ENCODE measurements around the gene KDELR3.

The KDELR3 gene

DNA sequence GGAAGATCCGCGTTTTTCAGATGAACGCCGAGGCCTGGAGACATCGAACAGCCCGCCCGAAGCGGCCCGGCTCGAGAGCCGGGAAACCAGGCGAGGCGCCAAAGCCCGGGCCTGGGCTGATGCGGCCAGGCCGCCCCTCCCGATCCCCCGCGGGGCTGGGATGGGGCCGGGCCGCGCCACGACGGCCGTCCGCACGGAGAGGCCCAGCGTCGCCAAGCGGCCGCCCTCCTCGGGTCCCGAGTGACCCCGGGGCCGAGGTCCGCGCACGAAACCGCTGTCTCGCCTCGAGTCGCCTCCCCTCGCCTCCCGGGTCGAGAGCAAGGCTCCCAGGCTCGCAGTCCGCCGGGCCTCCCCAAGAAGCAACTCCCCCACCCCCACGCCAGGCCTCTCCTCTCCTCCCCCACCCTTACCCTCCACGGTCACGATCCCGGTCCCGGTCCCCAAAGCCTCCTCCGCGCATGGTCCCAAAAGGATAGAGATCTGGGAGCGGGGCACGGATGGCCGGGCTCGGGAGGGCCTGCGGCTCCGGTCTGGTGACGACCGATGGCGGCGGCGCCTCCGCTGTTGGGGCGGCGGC lies 37.7 kb downstream of the KDELR3 start:
- no peak for DNase-seq (ENCODE audit: low read depth)
- H3K4me3 ChIP-seq (ENCODE audit: control insufficient read depth, low read depth, low read length), result peak overlapping the region; percentile 58
- TF ChIP-seq, protein P1, sequence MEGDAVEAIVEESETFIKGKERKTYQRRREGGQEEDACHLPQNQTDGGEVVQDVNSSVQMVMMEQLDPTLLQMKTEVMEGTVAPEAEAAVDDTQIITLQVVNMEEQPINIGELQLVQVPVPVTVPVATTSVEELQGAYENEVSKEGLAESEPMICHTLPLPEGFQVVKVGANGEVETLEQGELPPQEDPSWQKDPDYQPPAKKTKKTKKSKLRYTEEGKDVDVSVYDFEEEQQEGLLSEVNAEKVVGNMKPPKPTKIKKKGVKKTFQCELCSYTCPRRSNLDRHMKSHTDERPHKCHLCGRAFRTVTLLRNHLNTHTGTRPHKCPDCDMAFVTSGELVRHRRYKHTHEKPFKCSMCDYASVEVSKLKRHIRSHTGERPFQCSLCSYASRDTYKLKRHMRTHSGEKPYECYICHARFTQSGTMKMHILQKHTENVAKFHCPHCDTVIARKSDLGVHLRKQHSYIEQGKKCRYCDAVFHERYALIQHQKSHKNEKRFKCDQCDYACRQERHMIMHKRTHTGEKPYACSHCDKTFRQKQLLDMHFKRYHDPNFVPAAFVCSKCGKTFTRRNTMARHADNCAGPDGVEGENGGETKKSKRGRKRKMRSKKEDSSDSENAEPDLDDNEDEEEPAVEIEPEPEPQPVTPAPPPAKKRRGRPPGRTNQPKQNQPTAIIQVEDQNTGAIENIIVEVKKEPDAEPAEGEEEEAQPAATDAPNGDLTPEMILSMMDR (IDR thresholded peaks at IDR 0.05; ENCODE audit: control insufficient read depth, insufficient read depth, low read depth, low read length, missing control alignments), result no peak

DNA sequence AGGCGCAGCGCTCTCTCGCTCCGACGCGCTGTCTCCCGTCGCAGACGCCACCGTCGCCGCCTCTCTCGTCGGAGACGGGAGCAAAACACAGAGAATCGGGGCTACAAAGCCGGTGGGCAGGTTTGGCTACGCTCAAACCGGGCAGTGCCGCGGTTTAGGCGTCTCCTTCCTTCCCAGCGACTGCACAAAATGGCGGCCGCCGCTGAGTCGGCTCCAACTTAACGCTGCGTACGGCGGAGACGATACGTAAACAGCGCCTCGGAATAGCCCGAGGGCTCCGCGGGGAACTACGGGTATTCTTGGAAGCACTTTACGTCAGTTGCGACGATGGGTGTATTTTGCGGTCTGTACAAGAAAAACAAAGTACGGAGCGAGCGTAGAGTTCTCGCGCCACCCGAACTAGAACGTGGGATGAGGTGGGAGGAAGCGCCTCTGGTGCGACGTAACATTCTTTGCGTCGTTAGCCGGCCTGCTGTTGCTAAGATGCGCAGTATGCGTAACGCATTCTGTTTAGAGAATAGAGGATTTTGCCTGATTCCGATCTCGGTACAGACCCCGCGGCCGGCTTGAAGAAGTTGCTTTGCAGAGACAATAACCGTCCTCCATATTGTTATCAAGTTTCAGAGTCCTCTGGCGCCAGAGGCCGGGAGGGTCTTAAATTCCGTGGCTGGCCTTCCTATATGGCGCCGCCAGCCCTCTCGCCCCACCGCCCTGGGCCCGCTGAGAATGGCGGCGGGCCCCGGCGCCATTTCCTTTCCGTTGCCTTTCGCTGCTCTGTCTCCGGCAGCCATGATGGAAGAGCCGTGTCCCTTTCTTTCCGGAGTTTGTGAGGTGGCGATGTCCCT lies 38.4 kb downstream of the KDELR3 start, which contains the start of gene DDX17:
DDX17 (minus strand) TSS at position 194 of the 845 bp plus-strand sequence.
- peak within 1 kb of the TSS; percentile 58 for H3K4me3 ChIP-seq (ENCODE audit: control insufficient read depth, low read depth, low read length)
- DNase-seq (ENCODE audit: low read depth), result peak; percentile 88
- TF ChIP-seq, protein P1 (IDR thresholded peaks at IDR 0.05; ENCODE audit: control insufficient read depth, insufficient read depth, low read depth, low read length, missing control alignments), result no peak

GRCh38 chr22:38510416-38510970 lies 42.6 kb downstream of the KDELR3 start:
- no peak for DNase-seq (ENCODE audit: low read depth)
- TF ChIP-seq, protein P1 (IDR thresholded peaks at IDR 0.05; ENCODE audit: control insufficient read depth, insufficient read depth, low read depth, low read length, missing control alignments), result no peak
- H3K4me3 ChIP-seq (ENCODE audit: control insufficient read depth, low read depth, low read length), result no peak overlapping the region

GRCh38 chr22:38513063-38513462 lies 45.2 kb downstream of the KDELR3 start:
- no peak overlapping the region for H3K4me3 ChIP-seq (ENCODE audit: control insufficient read depth, low read depth, low read length)
- no peak for DNase-seq (ENCODE audit: low read depth)
- TF ChIP-seq, protein P1 (IDR thresholded peaks at IDR 0.05; ENCODE audit: control insufficient read depth, insufficient read depth, low read depth, low read length, missing control alignments), result peak; percentile 8

- H3K4me3 ChIP-seq (ENCODE audit: control insufficient read depth, low read depth, low read length), result no peak overlapping the region
- no peak for DNase-seq (ENCODE audit: low read depth)
- TF ChIP-seq, protein P1 (IDR thresholded peaks at IDR 0.05; ENCODE audit: control insufficient read depth, insufficient read depth, low read depth, low read length, missing control alignments), result no peak
Observed at GRCh38 chr22:38518620-38519019, 50.7 kb downstream of the KDELR3 start.

- no peak overlapping the region for H3K4me3 ChIP-seq (ENCODE audit: control insufficient read depth, low read depth, low read length)
- TF ChIP-seq, protein P1 (IDR thresholded peaks at IDR 0.05; ENCODE audit: control insufficient read depth, insufficient read depth, low read depth, low read length, missing control alignments), result no peak
- DNase-seq (ENCODE audit: low read depth), result no peak
Observed at GRCh38 chr22:38519453-38520250, 51.8 kb downstream of the KDELR3 start.

Measured in AG09309 (cell line).